B cell (primary cell): ENCODE results near the gene DENND1A. TPM values are rescaled to one million over a fixed set of nuclear protein-coding genes. Genes with fewer than 3 reads are reported as not detected.

Experiments used
- ATAC-seq: fragments of 200-7000 bp; cut with Tn5 transposase; one replicate; pipeline ENCODE4 v1.10.0; 2021; ENCODE audit warnings: low read depth, mild to moderate bottlenecking, moderate number of reproducible peaks, moderate library complexity
- CTCF ChIA-PET: fragments of 350-600 bp; sonication (Branson Sonifier 250); formaldehyde crosslinking; loops from one replicate; lab custom pipeline; 2021; ENCODE audit warnings: antibody characterized with exemption, inconsistent platforms; lab: Charles Lee
- POLR2A ChIA-PET: fragments of 350-600 bp; sonication (Branson Sonifier 250); formaldehyde crosslinking; loops from one replicate; lab custom pipeline; 2021; ENCODE audit warnings: antibody characterized with exemption; lab: Charles Lee
- DNase-seq: peaks from one replicate; pipeline ENCODE4 v3.0.0; 2013
- H2AFZ ChIP-seq: 2 replicates; pipeline ENCODE4 v1.6.1; 2012; ENCODE audit warnings: mild to moderate bottlenecking, low read depth, low read length; ENCODE audit not compliant: insufficient read depth, poor library complexity, severe bottlenecking
- H3K27ac ChIP-seq, 2 donors: 1 replicate in 1 of 2; 2 replicates in 1 of 2; pipeline ENCODE4 v1.5.1; 2012 to 2013; ENCODE audit warnings: low read length in 2 of 2, mild to moderate bottlenecking in 2 of 2, moderate library complexity in 1 of 2
- H3K27me3 ChIP-seq, 4 experiments: fragments of 200-600 bp in 1 of 4; sonication (generic) in 1 of 4; replicated peaks in 1 of 4; 1 replicate in 2 of 4; 2 replicates in 2 of 4; pipeline versions ENCODE4 v1.6.1 to v1.7.0; 2013 to 2016; ENCODE audit warnings: low read length in 3 of 4, mild to moderate bottlenecking in 2 of 4, mixed read lengths in 1 of 4, moderate library complexity in 1 of 4; ENCODE audit not compliant: insufficient read depth in 4 of 4, control insufficient read depth in 3 of 4; ENCODE audit errors: control extremely low read depth in 1 of 4
- H3K36me3 ChIP-seq, 2 experiments: replicated peaks in 1 of 2; 1 replicate in 1 of 2; 2 replicates in 1 of 2; pipeline versions ENCODE4 v1.6.1 to v1.7.1; 2013; ENCODE audit warnings: low read length in 1 of 2; ENCODE audit not compliant: insufficient read depth in 2 of 2, control insufficient read depth in 1 of 2; ENCODE audit errors: control extremely low read depth in 1 of 2, extremely low read depth in 1 of 2
- H3K4me1 ChIP-seq, 2 donors: fragments of 200-600 bp in 1 of 2; sonication (generic) in 1 of 2; 1 replicate in 1 of 2; 2 replicates in 1 of 2; pipeline versions ENCODE4 v1.5.1 to v1.6.1; 2013 to 2017; ENCODE audit warnings: low read length in 2 of 2; ENCODE audit not compliant: control insufficient read depth in 2 of 2, insufficient read depth in 2 of 2
- H3K4me2 ChIP-seq: replicated peaks from 2 replicates; pipeline ENCODE3; 2012; ENCODE audit warnings: mild to moderate bottlenecking, low read depth, low read length; ENCODE audit not compliant: poor library complexity, severe bottlenecking
- H3K4me3 ChIP-seq, 5 experiments: fragments of 200-600 bp in 1 of 5; sonication (generic) in 1 of 5; 1 replicate in 3 of 5; 2 replicates in 2 of 5; pipeline versions ENCODE4 v1.5.1 to v1.7.0; 2011 to 2016; ENCODE audit warnings: low read length in 4 of 5, mild to moderate bottlenecking in 4 of 5, low read depth in 2 of 5, control low read depth in 1 of 5, moderate library complexity in 1 of 5; ENCODE audit not compliant: insufficient read depth in 1 of 5; ENCODE audit errors: control extremely low read depth in 1 of 5, extremely low read depth in 1 of 5
- H3K79me2 ChIP-seq: fragments of 200-600 bp; sonication (generic); one replicate; pipeline ENCODE4 v1.6.0; 2016; ENCODE audit warnings: low read length; ENCODE audit not compliant: control insufficient read depth, insufficient read depth
- H3K9ac ChIP-seq: fragments of 200-600 bp; sonication (generic); 2 replicates; pipeline ENCODE4 v1.6.1; 2017; ENCODE audit warnings: mild to moderate bottlenecking, low read length, moderate library complexity
- H3K9me3 ChIP-seq, 3 donors: one replicate each; pipeline versions ENCODE4 v1.6.1 to v1.7.1; 2013; ENCODE audit warnings: low read length in 2 of 3; ENCODE audit not compliant: control insufficient read depth in 2 of 3, insufficient read depth in 1 of 3; ENCODE audit errors: control extremely low read depth in 1 of 3
- H4K20me1 ChIP-seq: 2 replicates; pipeline ENCODE4 v1.6.0; 2012; ENCODE audit warnings: mild to moderate bottlenecking, low read length; ENCODE audit not compliant: insufficient read depth, control insufficient read depth, poor library complexity, severe bottlenecking
- H3K27ac Mint-ChIP-seq: one replicate; pipeline ENCODE4 v1.8.0; 2021; ENCODE audit warnings: mixed read lengths
- H3K27me3 Mint-ChIP-seq: one replicate; pipeline ENCODE4 v1.8.0; 2021; ENCODE audit warnings: mixed read lengths
- H3K4me1 Mint-ChIP-seq: one replicate; pipeline ENCODE4 v1.8.0; 2021; ENCODE audit warnings: mixed read lengths
- H3K4me3 Mint-ChIP-seq: one replicate; pipeline ENCODE4 v1.8.0; 2021; ENCODE audit warnings: mixed read lengths
- H3K9me3 Mint-ChIP-seq: one replicate; pipeline ENCODE4 v1.8.0; 2022; ENCODE audit warnings: mixed read lengths; ENCODE audit not compliant: insufficient read depth
- EZH2 ChIP-seq: IDR thresholded peaks from 2 replicates; pipeline ENCODE4 v1.6.1; 2012; ENCODE audit warnings: borderline replicate concordance, low read depth, mild to moderate bottlenecking, moderate library complexity, low read length; ENCODE audit not compliant: insufficient read depth, poor library complexity, severe bottlenecking
- WGBS: methylation state at CpG from one replicate; pipeline ENCODE4 v1.1.5; 2013; ENCODE audit warnings: missing lambda C conversion rate; ENCODE audit not compliant: insufficient coverage; 5-methylcytosine and 5-hydroxymethylcytosine counted together
- intact Hi-C: fragments of 100-400 bp; cut with micrococcal nuclease; formaldehyde crosslinking; loops from one replicate; pipeline ENCODE4 v1.10.0; 2022
- polyA plus RNA-seq: library from polyadenylated mRNA; depleted of rRNA; stranded (reverse); fragments of >200 nt; gene quantifications from 2 replicates; pipeline ENCODE4 v1.2.3, GENCODE V29; 2012
- total RNA-seq, 2 donors: library from RNA; stranded (reverse); fragments of 120-200 nt in 1 of 2; gene quantifications; 1 replicate in 1 of 2; 2 replicates in 1 of 2; pipeline versions ENCODE4 v1.2.3 to v1.2.4, GENCODE V29; 2013 to 2022
- TF ChIP-seq, protein P1 (sequence below): fragments of 200-600 bp; IDR thresholded peaks from one replicate; pipeline ENCODE4 v1.8.0; 2022; ENCODE audit warnings: antibody characterized with exemption, mild to moderate bottlenecking

Gene DENND1A
- total and polyA plus RNA-seq, 2 donors (not counting 1 experiment from before 2014, with no cell fraction given) = 10.8 to 26.0 TPM

DNA sequence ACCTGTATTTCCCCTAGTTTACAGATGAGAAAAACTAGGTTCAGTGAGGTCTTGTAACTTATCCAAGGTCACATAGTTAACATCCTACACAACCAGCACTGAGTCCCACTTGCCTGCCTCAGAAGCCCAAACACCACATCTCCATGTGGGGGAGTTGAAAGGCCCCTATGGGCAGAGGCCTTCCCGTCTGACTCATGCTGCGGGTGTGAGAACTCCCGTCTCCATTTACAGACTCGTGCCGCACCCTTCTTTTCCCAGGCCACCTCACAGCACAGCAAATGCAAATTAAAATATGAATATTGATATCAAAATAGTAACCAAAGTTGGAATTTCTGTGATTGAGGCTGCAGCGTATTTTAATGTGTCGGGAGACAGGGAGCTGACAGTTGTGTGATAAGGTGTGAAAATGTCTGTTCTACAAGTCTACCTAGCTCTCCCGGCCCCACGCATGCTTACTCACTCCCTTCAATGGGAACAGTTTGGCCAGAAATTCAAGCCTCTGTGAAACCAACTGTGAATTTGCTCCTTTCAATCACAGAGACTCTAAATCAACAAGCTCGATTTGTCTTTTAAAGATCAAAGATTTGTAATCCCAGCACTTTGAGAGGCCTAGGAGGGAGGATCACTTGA is 483.8 kb downstream of the DENND1A start:
- 100% methylated on average over 3 of the region's 10 CpGs for WGBS
- ChIA-PET CTCF (no interaction called here), POLR2A (no interaction called here)
- Histone ChIP-seq H2AFZ (no peak overlapping the region), H3K4me3 (no peak overlapping the region), H4K20me1 (no peaks in the 10 kb centered on the region), H3K27ac (no peak overlapping the region), H3K27me3 (no peaks in the 10 kb centered on the region), H3K9me3 (no peaks in the 10 kb centered on the region), H3K9ac (no peak overlapping the region), H3K79me2 (no peaks in the 10 kb centered on the region), H3K4me2 (no peak overlapping the region), H3K36me3 (peaks cover 0 to 11% of the 10 kb centered on the region in 2 experiments), H3K4me1 (no peaks in the 10 kb centered on the region)
- Mint-ChIP-seq H3K27ac (no peak overlapping the region), H3K4me3 (no peak overlapping the region), H3K9me3 (no peaks in the 10 kb centered on the region), H3K27me3 (no peaks in the 10 kb centered on the region), H3K4me1 (no peaks in the 10 kb centered on the region)
- intact Hi-C loops = no loop called here
- ATAC-seq (no peak), DNase-seq (no peak)
- TF ChIP-seq, protein P1, sequence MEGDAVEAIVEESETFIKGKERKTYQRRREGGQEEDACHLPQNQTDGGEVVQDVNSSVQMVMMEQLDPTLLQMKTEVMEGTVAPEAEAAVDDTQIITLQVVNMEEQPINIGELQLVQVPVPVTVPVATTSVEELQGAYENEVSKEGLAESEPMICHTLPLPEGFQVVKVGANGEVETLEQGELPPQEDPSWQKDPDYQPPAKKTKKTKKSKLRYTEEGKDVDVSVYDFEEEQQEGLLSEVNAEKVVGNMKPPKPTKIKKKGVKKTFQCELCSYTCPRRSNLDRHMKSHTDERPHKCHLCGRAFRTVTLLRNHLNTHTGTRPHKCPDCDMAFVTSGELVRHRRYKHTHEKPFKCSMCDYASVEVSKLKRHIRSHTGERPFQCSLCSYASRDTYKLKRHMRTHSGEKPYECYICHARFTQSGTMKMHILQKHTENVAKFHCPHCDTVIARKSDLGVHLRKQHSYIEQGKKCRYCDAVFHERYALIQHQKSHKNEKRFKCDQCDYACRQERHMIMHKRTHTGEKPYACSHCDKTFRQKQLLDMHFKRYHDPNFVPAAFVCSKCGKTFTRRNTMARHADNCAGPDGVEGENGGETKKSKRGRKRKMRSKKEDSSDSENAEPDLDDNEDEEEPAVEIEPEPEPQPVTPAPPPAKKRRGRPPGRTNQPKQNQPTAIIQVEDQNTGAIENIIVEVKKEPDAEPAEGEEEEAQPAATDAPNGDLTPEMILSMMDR = no peak
- no peak for TF ChIP-seq EZH2

GRCh38 chr9:123445116-123445515 is 484.8 kb downstream of the DENND1A start:
- no peak overlapping the region for H3K4me3 Mint-ChIP-seq

More at GRCh38 chr9:123445116-123445515, 484.8 kb downstream of the DENND1A start:
- DNase-seq (no peak), ATAC-seq (no peak)
- TF ChIP-seq EZH2 = no peak
- TF ChIP-seq, protein P1 = no peak
- CTCF ChIA-PET = no interaction called here
- WGBS = 99% methylated on average over 7 of the region's 7 CpGs
- no peaks in the 10 kb centered on the region for H3K27me3 Mint-ChIP-seq
- H3K27ac Mint-ChIP-seq = no peak overlapping the region
- H3K4me1 Mint-ChIP-seq = no peaks in the 10 kb centered on the region
- H3K9me3 Mint-ChIP-seq = no peaks in the 10 kb centered on the region
- Histone ChIP-seq H2AFZ (no peak overlapping the region), H3K9ac (no peak overlapping the region), H3K4me2 (no peak overlapping the region), H3K79me2 (no peaks in the 10 kb centered on the region), H4K20me1 (no peaks in the 10 kb centered on the region), H3K36me3 (peaks cover 0 to 7% of the 10 kb centered on the region in 2 experiments), H3K4me3 (no peak overlapping the region), H3K4me1 (no peaks in the 10 kb centered on the region), H3K27ac (no peak overlapping the region), H3K27me3 (no peaks in the 10 kb centered on the region), H3K9me3 (no peaks in the 10 kb centered on the region)
- intact Hi-C loops = no loop called here
- POLR2A ChIA-PET = no interaction called here
